GM23338 (cell line): ENCODE data around the gene TMEM141.

Source experiments
- EZH2phosphoT487 ChIP-seq: fragments of 200-600 bp; sonication (generic); IDR thresholded peaks from one replicate; pipeline ENCODE4 v1.8.1; 2018; ENCODE audit warnings: antibody characterized with exemption; ENCODE audit not compliant: unreplicated experiment
- TF ChIP-seq, protein P1 (sequence below), 2 experiments: fragments of 200-600 bp in 1 of 2; sonication (generic) in 1 of 2; conservative IDR thresholded peaks; 2 replicates each; pipeline versions ENCODE4 v1.5.1 to v1.6.1; 2016 to 2017; ENCODE audit warnings: antibody characterized with exemption in 2 of 2, low read depth in 2 of 2, mild to moderate bottlenecking in 2 of 2, moderate library complexity in 1 of 2

- TF ChIP-seq, protein P1, sequence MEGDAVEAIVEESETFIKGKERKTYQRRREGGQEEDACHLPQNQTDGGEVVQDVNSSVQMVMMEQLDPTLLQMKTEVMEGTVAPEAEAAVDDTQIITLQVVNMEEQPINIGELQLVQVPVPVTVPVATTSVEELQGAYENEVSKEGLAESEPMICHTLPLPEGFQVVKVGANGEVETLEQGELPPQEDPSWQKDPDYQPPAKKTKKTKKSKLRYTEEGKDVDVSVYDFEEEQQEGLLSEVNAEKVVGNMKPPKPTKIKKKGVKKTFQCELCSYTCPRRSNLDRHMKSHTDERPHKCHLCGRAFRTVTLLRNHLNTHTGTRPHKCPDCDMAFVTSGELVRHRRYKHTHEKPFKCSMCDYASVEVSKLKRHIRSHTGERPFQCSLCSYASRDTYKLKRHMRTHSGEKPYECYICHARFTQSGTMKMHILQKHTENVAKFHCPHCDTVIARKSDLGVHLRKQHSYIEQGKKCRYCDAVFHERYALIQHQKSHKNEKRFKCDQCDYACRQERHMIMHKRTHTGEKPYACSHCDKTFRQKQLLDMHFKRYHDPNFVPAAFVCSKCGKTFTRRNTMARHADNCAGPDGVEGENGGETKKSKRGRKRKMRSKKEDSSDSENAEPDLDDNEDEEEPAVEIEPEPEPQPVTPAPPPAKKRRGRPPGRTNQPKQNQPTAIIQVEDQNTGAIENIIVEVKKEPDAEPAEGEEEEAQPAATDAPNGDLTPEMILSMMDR (conservative IDR thresholded peaks at IDR 0.05; ENCODE audit: low read depth in 2 of 2), result no peak
- no peak for TF ChIP-seq EZH2phosphoT487
Observed at GRCh38 chr9:136784997-136785361, 6.2 kb upstream of the TMEM141 start.
